SK-N-MC (cell line): Measurements from ENCODE around the gene PIK3R2.

ENCODE experiments used
- EZH2 ChIP-seq: fragments of 200-600 bp; sonication (generic); IDR thresholded peaks from one replicate; pipeline ENCODE4 v1.6.1; 2017; ENCODE audit warnings: antibody characterized with exemption
- POLR2AphosphoS5 ChIP-seq: IDR thresholded peaks from 2 replicates; pipeline ENCODE4 v1.6.1; 2012; ENCODE audit warnings: mild to moderate bottlenecking, low read depth, low read length, borderline replicate concordance

DNA sequence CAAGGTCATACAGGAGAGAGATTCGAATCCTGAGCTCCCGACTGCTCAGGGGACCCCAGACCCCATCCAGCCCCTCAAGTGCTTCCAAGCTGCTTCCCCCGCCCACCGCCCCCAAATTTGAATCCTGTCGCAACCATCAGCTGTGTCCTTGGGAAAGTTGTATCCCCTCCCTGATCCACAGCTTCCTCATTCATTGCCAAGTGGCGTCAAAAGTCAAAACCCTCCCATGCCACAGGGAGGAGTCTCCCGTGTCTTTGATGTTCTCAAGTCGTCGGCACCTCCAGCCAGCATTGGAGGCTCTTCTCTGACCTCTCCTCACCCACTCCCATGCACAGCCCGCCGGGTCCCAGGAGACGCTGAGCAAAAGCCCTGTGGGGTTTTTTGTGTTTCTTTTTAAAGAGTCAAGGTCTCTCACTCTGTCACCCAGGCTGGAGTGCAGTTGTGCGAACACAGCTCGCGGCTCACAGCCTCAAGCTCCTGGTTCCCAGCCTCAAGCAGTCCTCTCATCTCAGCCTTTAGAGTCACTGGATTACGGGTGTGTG lies 17.8 kb downstream of the PIK3R2 start:
- TF ChIP-seq EZH2 (no peak), POLR2AphosphoS5 (no peak)
